HG03575 (cell line): ENCODE results near the gene SCTR.

ENCODE experiments used
- ATAC-seq: cut with Tn5 transposase; IDR thresholded peaks from one replicate; pipeline ENCODE4 v1.9.1; 2021; ENCODE audit not compliant: unreplicated experiment, insufficient number of reproducible peaks, low FRiP score; ENCODE audit errors: extremely low read depth

Gene SCTR

GRCh38 chr2:119527999-119528398 is 3.7 kb upstream of the SCTR start:
- no peak for ATAC-seq

DNA sequence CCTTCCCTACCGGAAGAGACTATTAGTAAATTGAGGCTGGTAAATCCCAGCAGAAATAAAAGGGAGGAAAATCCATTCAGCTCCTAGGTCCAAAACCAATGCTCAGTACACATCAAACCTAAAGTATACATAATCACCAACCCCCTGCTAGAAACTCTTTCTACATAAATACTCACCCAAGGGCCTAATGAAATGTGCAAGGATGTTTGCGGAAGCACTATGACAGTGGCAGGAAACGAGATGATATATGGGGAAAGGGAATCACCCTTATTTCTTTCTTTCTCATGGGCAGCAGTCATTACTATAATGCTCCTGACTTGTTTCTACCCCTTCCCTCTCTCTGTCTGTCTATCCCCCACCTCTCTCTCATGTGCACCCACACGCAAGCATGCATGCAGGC is 1.3 kb upstream of the SCTR start:
- no peak for ATAC-seq

GRCh38 chr2:119523383-119523951 is 816 bp downstream of the SCTR start:
- ATAC-seq: no peak

DNA sequence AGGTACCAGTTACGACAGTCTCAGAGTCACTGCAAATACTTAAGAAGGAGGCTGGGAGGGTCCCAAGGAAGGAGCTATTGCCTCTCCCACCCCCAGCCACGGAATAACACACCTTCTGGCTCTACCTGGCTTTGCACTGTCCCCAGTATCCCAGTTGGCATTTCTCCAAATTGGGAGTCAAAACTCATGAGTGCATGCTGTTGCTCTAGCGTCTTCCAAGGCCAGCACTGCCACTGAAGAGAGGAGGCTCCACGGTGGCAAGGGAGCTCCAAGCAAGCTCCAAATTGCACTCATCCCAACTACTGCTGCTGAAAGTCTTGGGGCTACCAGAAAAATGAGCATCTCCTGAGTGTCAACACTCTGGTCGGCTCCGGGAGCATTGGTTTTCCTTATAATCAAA is 1.6 kb downstream of the SCTR start:
- no peak for ATAC-seq

- no peak for ATAC-seq
These were observed 2.7 kb downstream of the SCTR start for GRCh38 chr2:119521433-119522050.

DNA sequence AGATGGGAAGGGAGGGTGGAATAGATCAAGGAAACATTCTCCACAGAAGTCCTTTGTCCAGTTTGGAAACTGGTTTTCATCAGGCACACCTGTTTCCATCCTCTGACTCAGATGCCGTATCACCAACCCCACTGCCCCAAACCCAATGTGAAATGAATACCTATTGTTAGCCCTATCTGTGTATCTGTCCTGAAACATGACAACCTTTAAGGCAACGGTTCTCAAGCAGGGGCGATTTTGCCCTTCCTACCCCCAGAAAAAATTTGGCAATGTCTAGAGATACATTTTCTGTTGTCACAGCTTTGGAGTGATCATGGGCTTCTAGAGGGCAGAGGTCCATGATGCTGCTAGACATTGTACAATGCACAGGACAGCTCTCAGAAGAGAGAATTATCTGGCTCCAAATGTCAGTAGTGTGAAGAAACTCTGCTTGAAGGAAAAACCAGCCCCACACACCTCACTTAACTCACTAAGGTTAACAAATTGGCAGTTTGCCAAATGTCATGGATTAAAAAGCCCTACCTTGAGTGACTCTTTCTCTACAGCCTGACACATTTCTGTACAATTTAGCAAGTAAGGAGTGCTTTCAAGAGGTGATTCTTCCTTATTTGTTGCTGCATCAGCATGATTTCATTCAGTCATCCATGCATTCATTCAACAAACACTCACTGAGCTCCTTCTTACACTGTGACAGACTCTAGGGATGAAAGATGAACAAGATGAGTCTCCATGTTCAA is 3.4 kb downstream of the SCTR start:
- no peak for ATAC-seq

DNA sequence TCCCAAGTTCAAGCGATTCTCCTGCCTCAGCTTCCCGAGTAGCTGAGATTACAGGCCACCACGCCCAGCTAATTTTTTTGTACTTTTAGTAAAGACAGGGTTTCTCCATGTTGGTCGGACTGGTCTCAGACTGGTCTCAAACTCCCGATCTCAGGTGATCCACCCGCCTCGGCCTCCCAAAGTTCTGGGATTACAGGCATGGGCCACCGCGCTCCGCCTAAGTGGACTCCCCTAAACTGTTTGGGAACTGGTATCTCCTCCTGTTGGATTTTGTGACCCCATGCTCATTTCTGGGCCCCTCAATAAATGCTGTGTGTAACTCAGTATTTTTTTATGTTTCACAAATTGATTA is 5.2 kb downstream of the SCTR start:
- no peak for ATAC-seq

GRCh38 chr2:119518401-119519056 is 5.8 kb downstream of the SCTR start:
- no peak for ATAC-seq

DNA sequence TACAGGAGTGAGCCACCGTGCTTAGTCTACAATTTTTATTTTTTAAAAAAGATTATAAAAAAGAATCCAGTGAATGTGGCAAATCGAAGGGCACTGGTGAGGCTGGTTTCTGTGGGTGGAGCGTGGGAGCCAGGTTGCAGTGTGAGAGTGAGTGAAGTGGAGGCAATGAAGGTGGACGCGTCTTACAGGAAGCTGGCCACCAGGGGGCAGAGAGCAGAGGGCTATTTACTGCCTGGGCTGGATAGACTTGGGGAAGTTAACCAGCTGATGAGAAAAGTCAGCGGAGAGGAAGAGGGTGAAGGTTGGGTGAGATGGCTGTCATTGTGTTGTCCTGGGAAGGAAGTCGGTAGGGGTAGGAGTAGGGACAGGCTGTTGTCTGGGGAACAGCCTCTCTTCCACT is 6.8 kb downstream of the SCTR start:
- no peak for ATAC-seq

DNA sequence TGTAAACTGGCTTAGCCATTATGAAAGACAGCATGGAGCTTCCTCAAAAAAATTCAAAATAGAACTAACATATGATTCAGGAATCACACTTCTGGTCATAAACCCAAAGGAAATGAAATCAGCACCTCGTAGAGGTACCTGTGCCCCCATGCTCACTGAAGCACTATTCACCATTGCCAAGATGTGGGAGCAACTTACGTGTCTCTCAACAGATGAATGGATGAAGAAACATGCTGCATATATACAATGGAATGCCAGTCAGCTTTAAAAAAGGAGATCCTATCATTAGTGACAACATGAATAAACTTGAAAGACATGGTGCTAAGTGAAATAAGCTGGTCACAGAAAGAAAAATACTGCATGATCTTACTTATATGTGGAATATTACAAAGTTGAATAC is 8.2 kb downstream of the SCTR start:
- ATAC-seq: no peak

DNA sequence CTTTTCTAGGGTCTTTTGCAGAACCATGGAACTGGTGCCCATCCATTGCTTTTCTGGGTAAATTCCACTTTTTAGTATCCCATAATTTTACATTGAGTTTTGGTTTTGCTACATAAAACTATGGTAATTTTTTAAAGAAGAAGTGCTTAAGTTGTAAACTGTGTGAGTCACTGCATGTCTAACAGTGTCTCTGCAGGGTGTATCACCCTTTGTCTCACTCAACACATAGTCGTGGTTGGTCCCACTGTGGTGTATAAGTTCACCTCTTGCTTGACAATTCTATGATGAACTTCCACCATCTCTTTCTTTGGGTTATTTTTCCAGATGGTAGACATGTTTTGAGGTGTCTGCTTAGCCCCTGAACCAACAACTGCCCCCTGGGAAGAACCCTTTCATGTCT is 10.5 kb downstream of the SCTR start:
- ATAC-seq: no peak

DNA sequence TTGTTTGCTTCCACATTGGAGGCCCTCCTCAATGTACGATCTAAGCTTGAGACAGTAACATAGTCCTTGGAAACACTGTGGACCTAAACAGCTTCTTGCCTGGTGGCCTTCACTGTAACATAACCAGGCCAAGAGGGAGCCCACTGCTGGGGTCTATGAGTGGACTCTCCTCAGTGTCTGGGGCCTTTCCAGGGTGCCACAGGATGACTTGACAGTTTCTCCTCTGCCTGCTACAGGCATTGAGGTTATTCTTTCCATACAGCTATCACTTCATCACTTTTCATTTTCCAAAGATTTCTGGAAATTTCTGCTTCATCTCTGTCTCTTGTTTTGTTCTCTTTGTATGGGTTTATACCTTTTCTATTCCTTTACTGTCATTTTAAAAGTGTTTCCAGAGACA is 11.3 kb downstream of the SCTR start:
- ATAC-seq: no peak

DNA sequence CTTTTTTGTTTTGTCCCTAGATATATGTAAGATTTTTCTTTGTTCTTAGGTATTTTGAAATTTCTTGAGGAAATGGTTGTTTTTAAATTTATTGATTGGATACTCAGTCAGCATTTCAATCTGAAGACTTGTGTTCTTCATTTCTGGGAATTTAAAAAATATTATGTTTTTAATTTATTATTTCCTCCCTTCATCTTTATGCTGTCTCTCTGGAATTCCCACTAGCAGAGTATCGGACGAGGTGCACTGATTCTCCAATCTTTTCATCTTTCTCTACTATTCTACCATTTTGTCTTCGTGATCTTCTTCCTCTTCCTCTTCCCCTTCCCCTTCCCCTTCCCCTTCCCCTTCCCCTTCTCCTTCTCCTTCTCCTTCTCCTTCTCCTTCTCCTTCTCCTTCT is 12.3 kb downstream of the SCTR start:
- ATAC-seq: no peak

DNA sequence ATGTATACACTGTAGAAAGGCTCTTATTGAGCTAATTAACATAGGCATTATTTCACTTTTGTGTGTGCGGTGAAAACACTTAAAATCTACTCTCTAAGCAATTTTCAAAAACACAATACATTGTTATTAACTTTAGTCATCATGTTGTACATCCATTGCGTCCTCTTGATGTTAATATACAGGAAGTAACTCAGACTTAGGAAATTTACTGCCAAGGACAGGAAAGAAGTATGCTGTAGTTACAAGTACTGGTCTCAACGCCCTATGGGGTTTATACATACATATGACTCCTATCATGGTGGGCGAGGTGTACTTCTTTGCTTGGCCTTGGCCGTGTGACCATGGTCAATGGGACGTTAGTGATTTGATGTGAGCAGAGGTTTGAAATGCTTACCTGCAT is 15.5 kb downstream of the SCTR start:
- no peak for ATAC-seq

GRCh38 chr2:119496682-119497081 is 27.6 kb downstream of the SCTR start:
- ATAC-seq: no peak

DNA sequence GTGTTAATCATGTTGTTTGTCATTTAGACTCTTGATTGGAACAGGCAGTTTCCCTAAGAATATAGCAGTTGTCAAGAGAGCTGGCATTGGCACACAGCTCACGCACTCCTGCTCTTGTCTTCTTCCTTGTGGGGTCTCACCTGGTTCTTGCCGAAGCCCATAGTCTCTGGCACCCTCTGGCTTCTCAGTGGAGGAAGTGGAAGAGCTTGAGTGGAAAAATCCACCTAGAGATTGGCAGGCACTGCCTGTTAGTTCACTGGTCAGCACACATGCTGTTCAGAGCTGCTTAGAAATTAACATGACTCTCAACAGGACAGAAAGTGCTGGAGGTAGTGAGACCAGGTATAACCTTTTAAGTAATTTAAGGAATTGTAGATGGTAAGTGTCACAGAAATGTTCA is 28.3 kb downstream of the SCTR start:
- no peak for ATAC-seq

GRCh38 chr2:119494163-119494790 is 30.0 kb downstream of the SCTR start:
- no peak for ATAC-seq

- ATAC-seq: no peak
These were observed 32.3 kb downstream of the SCTR start for GRCh38 chr2:119491776-119492525.

DNA sequence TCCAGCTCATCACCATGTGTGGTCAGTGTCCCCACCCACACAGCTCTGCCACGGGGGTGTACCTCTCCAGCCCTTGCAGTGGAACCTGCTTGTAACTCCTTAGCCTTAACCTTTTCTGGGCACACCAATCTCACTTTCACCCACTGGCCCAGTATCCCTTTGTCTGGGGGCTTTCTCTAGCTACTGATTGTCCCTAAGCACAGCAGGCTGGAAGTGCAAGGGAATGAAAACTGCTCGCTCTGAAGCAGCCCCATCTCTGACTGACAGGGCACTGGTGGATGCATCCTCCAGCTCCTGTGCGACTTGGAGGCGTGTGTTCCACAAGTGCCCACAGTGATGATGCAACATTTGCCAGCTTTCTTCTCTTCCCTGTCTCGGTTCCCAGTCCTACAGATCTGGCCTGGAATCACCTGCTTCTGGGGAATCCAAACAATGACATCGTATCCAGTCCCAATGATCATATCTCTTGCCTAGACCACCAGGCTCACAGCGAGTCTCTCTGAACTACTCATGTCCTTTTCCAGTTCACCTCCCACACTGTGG is 33.6 kb downstream of the SCTR start:
- ATAC-seq: no peak
